ENCODE measurements around the gene PPP2R2C. TPM values are rescaled to one million over a fixed set of nuclear protein-coding genes. Genes with fewer than 3 reads are reported as not detected.

Gene PPP2R2C
- total RNA-seq, 2 donors from 2014 or later: not detected

DNA sequence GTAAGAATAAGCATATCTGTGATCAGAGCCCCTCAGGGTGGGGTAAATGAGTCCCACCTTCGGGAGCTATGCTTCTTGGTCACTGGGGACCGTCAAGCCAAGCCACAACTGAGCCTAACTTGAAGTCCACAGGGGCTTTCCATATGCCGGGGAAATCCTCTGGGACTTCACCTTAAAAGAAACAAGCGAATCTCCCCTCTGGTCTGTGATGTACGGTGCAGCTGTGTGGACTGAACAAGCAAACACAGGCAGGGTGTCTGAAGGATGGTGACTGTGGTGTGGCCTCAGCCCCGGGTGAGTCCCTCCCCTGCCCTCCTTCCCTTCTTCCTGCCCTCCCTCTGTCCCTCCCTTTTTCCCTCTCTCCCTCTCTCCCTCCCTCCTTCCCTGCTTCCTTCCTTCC lies 29.7 kb upstream of the PPP2R2C start:
- no peak for DNase-seq
- Mint-ChIP-seq H3K36me3 (ENCODE audit: insufficient read depth in 2 of 2) (peaks cover 2 to 11% of the 10 kb centered on the region in 2 donors), H3K27me3 (ENCODE audit: low read depth) (peaks cover 20% of the 10 kb centered on the region), H3K9me3 (peaks cover 5 to 15% of the 10 kb centered on the region in 2 donors), H3K4me3 (no peak overlapping the region), H3K4me1 (ENCODE audit: low read depth) (no peaks in the 10 kb centered on the region), H3K27ac (no peak overlapping the region)
- no peak for ATAC-seq (replicated peaks in 1 of 2)

DNA sequence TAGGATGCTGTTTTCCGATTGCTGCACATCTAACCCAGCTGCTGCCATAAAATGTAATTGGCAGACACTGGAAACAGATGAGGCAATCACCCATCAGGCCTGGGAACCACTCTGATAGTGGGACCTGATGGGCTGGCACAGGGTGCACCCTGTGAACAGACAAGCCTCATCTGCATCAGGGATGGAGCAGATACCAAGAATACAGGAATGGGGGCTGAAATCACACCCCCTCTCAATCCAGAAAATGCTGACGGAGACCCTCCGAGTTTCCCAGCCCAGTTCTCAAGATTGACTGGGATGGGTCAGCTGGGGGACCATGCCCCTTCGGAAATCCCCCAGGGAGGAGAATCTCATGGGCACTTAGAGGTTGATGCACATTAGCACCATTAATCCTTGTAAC lies 28.8 kb upstream of the PPP2R2C start:
- Mint-ChIP-seq H3K27ac (no peak overlapping the region), H3K4me1 (ENCODE audit: low read depth) (no peaks in the 10 kb centered on the region), H3K36me3 (ENCODE audit: insufficient read depth in 2 of 2) (peaks cover 2 to 11% of the 10 kb centered on the region in 2 donors), H3K4me3 (no peak overlapping the region), H3K27me3 (ENCODE audit: low read depth) (peaks cover 20% of the 10 kb centered on the region), H3K9me3 (peaks cover 3 to 11% of the 10 kb centered on the region in 2 donors)
- ATAC-seq (replicated peaks in 1 of 2) (no peak), DNase-seq (no peak)

GRCh38 chr4:6500481-6501140 lies 28.2 kb upstream of the PPP2R2C start:
- no peak for DNase-seq
- Mint-ChIP-seq H3K36me3 (ENCODE audit: insufficient read depth in 2 of 2) (peaks cover 2 to 11% of the 10 kb centered on the region in 2 donors), H3K4me3 (no peak overlapping the region), H3K27ac (no peak overlapping the region), H3K27me3 (ENCODE audit: low read depth) (peaks cover 20% of the 10 kb centered on the region), H3K9me3 (peaks cover 3 to 9% of the 10 kb centered on the region in 2 donors), H3K4me1 (ENCODE audit: low read depth) (no peaks in the 10 kb centered on the region)
- no peak for ATAC-seq (replicated peaks in 1 of 2)

DNA sequence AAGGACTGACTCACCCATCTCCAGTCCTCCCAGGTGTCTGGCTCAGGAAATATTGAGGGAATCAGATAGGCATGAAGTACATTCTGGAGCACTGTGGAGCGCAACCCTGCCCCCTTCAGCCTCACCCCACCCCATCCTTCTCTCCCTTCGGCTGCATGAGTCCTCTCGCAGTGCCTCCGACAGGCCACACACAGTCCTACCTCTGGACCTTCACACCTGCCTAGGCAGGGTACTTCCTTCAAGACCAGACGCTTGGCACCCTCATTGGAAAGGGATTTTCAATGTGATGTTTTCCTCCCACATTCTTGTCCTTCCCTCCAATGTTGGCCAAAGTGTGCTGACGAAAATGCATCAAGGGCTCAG lies 26.8 kb upstream of the PPP2R2C start:
- Mint-ChIP-seq H3K27me3 (ENCODE audit: low read depth) (peaks cover 20% of the 10 kb centered on the region), H3K36me3 (ENCODE audit: insufficient read depth in 2 of 2) (peaks cover 0 to 5% of the 10 kb centered on the region in 2 donors), H3K27ac (no peak overlapping the region), H3K4me1 (ENCODE audit: low read depth) (no peaks in the 10 kb centered on the region), H3K4me3 (no peak overlapping the region), H3K9me3 (peaks cover 3 to 7% of the 10 kb centered on the region in 2 donors)
- DNase-seq (no peak), ATAC-seq (replicated peaks in 1 of 2) (no peak)

- Mint-ChIP-seq H3K9me3 (peaks cover under 1 to 3% of the 10 kb centered on the region in 2 donors), H3K4me3 (no peak overlapping the region), H3K4me1 (ENCODE audit: low read depth) (no peaks in the 10 kb centered on the region), H3K36me3 (ENCODE audit: insufficient read depth in 2 of 2) (peaks cover 0 to under 1% of the 10 kb centered on the region in 2 donors), H3K27ac (no peak overlapping the region), H3K27me3 (ENCODE audit: low read depth) (peaks cover 20% of the 10 kb centered on the region)
- DNase-seq (no peak), ATAC-seq (replicated peaks in 1 of 2) (no peak)
Observed at GRCh38 chr4:6498511-6499237, 26.3 kb upstream of the PPP2R2C start.

GRCh38 chr4:6497796-6498195 lies 25.4 kb upstream of the PPP2R2C start:
- no peak for ATAC-seq (replicated peaks in 1 of 2)
- H3K36me3 Mint-ChIP-seq (ENCODE audit: insufficient read depth in 2 of 2): no peaks in the 10 kb centered on the region
- no peak overlapping the region for H3K27ac Mint-ChIP-seq
- peaks cover 19% of the 10 kb centered on the region for H3K27me3 Mint-ChIP-seq (ENCODE audit: low read depth)
- H3K9me3 Mint-ChIP-seq: no peaks in the 10 kb centered on the region
- H3K4me1 Mint-ChIP-seq (ENCODE audit: low read depth): no peaks in the 10 kb centered on the region
- no peak overlapping the region for H3K4me3 Mint-ChIP-seq
- DNase-seq: no peak

DNA sequence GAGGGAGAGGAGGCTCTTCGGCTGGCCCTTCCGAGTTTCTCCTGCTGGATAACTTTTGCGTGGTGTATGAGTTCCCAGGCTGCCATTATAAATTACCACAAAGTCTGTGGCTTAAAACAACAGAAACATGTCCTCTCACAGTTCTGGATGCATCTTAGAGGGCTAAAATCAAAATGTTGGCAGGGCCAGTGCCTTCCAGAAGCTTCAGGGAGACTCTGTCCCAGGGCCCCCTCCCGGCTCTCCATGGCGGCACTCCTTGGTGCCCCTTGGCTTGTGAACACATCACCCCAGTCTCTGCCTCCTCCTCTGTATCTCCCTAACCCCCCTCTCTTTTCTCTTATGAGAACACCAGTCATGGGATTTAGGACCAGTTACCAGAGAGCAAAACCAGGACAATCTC lies 23.3 kb upstream of the PPP2R2C start:
- no peaks in the 10 kb centered on the region for H3K4me1 Mint-ChIP-seq (ENCODE audit: low read depth)
- H3K36me3 Mint-ChIP-seq (ENCODE audit: insufficient read depth in 2 of 2): no peaks in the 10 kb centered on the region
- H3K27ac Mint-ChIP-seq: no peak overlapping the region
- DNase-seq (no peak), ATAC-seq (replicated peaks in 1 of 2) (no peak)
- H3K9me3 Mint-ChIP-seq: peaks cover 2% of the 10 kb centered on the region in 2 donors
- H3K27me3 Mint-ChIP-seq (ENCODE audit: low read depth): peaks cover 13% of the 10 kb centered on the region
- no peak overlapping the region for H3K4me3 Mint-ChIP-seq

- Mint-ChIP-seq H3K27me3 (ENCODE audit: low read depth) (peaks cover 10% of the 10 kb centered on the region), H3K4me1 (ENCODE audit: low read depth) (no peaks in the 10 kb centered on the region), H3K4me3 (no peak overlapping the region), H3K9me3 (peaks cover 2% of the 10 kb centered on the region in 2 donors), H3K27ac (no peak overlapping the region), H3K36me3 (ENCODE audit: insufficient read depth in 2 of 2) (no peaks in the 10 kb centered on the region)
- DNase-seq (no peak), ATAC-seq (replicated peaks in 1 of 2) (no peak)
Observed at GRCh38 chr4:6495296-6495590, 22.8 kb upstream of the PPP2R2C start.

GRCh38 chr4:6494431-6495295 lies 22.2 kb upstream of the PPP2R2C start:
- no peaks in the 10 kb centered on the region for H3K36me3 Mint-ChIP-seq (ENCODE audit: insufficient read depth in 2 of 2)
- ATAC-seq (replicated peaks in 1 of 2) (no peak), DNase-seq (no peak)
- no peaks in the 10 kb centered on the region for H3K4me1 Mint-ChIP-seq (ENCODE audit: low read depth)
- H3K27ac Mint-ChIP-seq: no peak overlapping the region
- H3K4me3 Mint-ChIP-seq: no peak overlapping the region
- peaks cover 10% of the 10 kb centered on the region for H3K27me3 Mint-ChIP-seq (ENCODE audit: low read depth)
- peaks cover 2% of the 10 kb centered on the region in 2 donors for H3K9me3 Mint-ChIP-seq

DNA sequence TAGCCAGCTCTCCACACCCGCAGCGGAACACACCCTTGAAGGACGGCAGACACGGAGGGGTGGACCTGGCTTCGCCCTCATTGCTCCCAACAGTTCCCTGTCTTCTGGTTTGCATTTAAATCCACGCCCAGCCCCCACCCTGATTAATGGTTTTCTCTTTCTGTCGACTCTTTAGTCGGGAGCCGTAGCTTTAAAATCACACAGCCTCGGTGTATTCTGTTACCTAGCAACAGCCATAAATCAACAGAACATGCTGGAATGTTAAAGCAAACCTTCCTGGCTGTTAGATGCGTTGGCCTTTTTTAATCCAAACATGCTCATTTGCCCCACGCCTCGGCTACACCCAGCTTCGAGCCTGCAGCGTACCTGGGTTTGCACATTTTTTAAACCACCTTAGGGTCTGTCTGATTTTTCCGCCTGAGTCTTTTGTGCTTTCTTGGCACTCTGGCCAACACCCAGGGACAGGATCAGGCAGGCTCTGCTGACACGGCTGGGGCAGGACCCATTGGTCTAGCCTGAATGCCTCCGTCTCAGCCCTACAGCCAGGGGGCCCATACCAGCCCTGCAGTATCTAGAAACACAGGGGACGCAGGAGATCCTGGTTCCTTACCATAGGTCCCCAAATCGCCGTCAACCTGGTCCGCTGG lies 21.4 kb upstream of the PPP2R2C start:
- H3K9me3 Mint-ChIP-seq: peaks cover 2 to 6% of the 10 kb centered on the region in 2 donors
- peaks cover 18% of the 10 kb centered on the region for H3K27me3 Mint-ChIP-seq (ENCODE audit: low read depth)
- ATAC-seq (replicated peaks in 1 of 2): no peak
- no peaks in the 10 kb centered on the region for H3K36me3 Mint-ChIP-seq (ENCODE audit: insufficient read depth in 2 of 2)
- no peaks in the 10 kb centered on the region for H3K4me1 Mint-ChIP-seq (ENCODE audit: low read depth)
- no peak for DNase-seq
- H3K4me3 Mint-ChIP-seq: no peak overlapping the region
- no peak overlapping the region for H3K27ac Mint-ChIP-seq

- H3K27me3 Mint-ChIP-seq (ENCODE audit: low read depth): peaks cover 22% of the 10 kb centered on the region
- no peak for DNase-seq
- H3K36me3 Mint-ChIP-seq (ENCODE audit: insufficient read depth in 2 of 2): peaks cover under 1% of the 10 kb centered on the region in 2 donors
- no peaks in the 10 kb centered on the region for H3K4me1 Mint-ChIP-seq (ENCODE audit: low read depth)
- H3K4me3 Mint-ChIP-seq: no peak overlapping the region
- peaks cover 3 to 8% of the 10 kb centered on the region in 2 donors for H3K9me3 Mint-ChIP-seq
- H3K27ac Mint-ChIP-seq: no peak overlapping the region
- ATAC-seq (replicated peaks in 1 of 2): no peak
Observed at GRCh38 chr4:6492861-6493657, 20.6 kb upstream of the PPP2R2C start.

DNA sequence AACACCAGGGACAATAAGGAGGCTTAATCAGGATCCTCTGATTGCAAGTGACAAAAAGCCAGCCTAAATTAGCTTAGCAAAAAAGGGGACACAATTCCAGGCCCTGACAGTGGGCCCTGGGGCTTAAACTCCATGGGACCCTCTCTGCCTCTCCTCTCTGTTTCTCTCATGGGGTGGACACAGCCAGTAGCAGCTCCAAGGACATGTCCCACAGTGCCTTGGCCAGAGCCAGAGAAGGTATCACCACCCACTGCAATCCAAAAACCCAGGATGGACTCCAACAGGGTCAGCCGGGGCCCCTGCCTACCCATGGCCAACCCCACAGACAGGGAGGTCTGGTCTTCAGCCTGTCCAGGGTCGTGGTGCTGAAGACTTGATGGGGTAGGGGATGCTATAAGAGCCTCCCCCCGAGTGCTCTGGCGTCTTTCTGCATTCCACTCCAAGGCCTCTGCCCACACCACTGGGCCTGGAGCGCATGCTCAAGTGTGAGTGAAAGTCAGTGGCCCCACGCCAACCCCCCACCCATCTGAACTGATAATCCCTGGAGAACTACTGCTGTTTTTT lies 19.7 kb upstream of the PPP2R2C start:
- H3K4me1 Mint-ChIP-seq (ENCODE audit: low read depth): no peaks in the 10 kb centered on the region
- no peak for ATAC-seq (replicated peaks in 1 of 2)
- H3K9me3 Mint-ChIP-seq: peaks cover 8 to 12% of the 10 kb centered on the region in 2 donors
- peaks cover 2% of the 10 kb centered on the region in 2 donors for H3K36me3 Mint-ChIP-seq (ENCODE audit: insufficient read depth in 2 of 2)
- no peak for DNase-seq
- H3K27ac Mint-ChIP-seq: no peak overlapping the region
- no peak overlapping the region for H3K4me3 Mint-ChIP-seq
- H3K27me3 Mint-ChIP-seq (ENCODE audit: low read depth): peaks cover 26% of the 10 kb centered on the region

Data from activated T-cell treated with anti-CD3 and anti-CD28 coated beads, Interleukin-2, amount 50 U/mL, for 72 hours (primary cell).